ENCODE measurements around the gene SHOC1.
"Not testable (repeated sequence)": the region's sequence is repeated elsewhere in the genome, so short reads cannot be mapped to it uniquely, and the experiment has no call there.

Gene SHOC1

DNA sequence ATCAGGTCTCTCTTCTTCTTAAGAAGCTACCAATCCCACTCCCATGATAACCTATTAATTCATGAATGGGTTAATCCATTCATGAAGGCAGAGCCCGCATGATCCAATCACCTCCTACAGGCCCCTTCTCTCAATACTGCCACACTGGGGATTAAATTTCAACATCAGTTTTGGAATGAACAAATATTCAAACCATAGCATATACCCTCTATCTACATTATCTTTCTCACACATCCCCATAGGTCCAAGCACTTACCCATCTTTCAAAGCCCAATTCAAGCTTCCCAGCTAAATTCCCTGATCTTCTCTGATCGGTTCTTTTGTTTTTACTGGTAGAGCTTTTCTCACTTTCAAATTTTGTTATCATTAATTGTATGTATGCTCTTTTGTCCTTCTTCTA lies 10.5 kb upstream of the SHOC1 start:
- DNase-seq (ENCODE audit: low read depth), result no peak

- no peak for DNase-seq (ENCODE audit: low read depth)
Measured at GRCh38 chr9:111804636-111805035, 9.9 kb upstream of the SHOC1 start.

DNA sequence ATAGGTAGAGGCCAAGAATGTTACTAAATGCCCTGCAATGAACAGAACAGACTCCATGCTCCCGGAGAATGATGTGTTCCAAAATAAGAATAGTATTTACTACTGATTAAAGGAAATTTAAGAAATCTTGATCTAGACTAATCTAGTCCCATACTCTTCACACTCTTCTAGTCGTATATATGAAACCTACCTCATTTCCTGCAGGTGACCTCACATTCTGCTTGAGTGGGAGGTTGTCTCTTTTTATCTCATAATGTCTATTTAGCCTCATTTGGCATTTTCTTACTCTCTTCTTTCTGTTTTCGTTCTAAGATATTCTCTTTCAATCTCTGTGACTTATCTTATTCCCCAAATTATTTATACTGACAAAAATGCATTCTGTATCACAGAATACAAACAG lies 9.2 kb upstream of the SHOC1 start:
- DNase-seq (ENCODE audit: low read depth), result no peak

GRCh38 chr9:111799915-111800526 lies 5.3 kb upstream of the SHOC1 start:
- DNase-seq (ENCODE audit: low read depth), result no peak

GRCh38 chr9:111799506-111799905 lies 4.8 kb upstream of the SHOC1 start:
- no peak for DNase-seq (ENCODE audit: low read depth)

DNA sequence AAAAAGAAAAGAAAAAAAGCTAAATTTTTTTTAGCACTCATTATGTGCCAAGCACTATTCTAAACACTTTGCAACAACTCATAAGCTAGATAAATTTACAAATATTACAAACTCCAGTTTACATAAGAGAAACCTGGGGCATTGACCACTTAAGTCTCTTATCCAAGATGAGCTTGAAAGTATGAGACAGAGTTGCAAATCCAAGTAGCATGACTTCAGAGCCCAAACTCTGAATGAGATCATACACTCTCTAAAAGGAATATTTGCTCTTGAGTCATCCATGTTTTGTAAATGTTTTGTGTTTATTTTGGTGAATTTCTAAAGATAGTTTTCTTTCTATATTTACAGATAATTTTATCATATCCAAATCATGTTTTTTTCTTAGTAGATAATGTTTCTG lies 4.0 kb upstream of the SHOC1 start:
- DNase-seq (ENCODE audit: low read depth), result no peak

DNA sequence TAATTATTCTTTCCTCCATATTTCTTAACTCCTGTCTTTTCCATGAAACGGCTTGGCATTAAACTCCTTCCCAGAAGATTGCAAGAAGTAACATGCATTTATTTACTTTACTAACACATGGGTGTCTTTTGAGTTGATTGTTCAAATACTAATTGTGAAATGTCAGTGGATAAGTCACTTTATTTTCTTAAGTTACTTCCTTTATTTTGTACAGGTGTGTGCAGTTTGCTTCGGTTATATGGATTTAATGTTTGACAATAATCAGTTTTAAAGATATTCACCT lies 761 bp upstream of the SHOC1 start:
- no peak for DNase-seq (ENCODE audit: low read depth)

- DNase-seq (ENCODE audit: low read depth), result not testable (repeated sequence)
Measured at GRCh38 chr9:111791821-111792220, 2.9 kb downstream of the SHOC1 start.

- no peak for DNase-seq (ENCODE audit: low read depth)
Measured at GRCh38 chr9:111789881-111790280, 4.9 kb downstream of the SHOC1 start.

GRCh38 chr9:111783857-111784256 lies 10.9 kb downstream of the SHOC1 start:
- DNase-seq (ENCODE audit: low read depth), result no peak

DNA sequence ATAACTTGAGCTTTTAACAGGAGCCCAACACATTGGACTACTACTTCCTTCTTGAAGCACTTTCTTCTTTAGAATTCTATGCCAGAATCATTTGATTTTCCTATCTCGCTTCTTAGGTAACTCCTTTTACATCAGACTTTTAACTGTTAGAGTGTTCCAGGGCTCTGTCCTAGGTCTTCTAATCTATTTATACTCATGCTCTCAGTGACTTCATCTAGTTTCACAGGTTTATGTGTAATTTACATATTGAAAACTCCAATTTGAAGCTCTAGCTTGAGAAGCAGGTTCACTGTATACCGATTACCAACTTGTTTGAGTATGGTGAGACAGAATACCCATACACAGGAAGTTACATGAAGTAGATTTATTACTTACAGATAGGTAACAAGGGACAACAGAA lies 11.3 kb downstream of the SHOC1 start:
- no peak for DNase-seq (ENCODE audit: low read depth)

DNA sequence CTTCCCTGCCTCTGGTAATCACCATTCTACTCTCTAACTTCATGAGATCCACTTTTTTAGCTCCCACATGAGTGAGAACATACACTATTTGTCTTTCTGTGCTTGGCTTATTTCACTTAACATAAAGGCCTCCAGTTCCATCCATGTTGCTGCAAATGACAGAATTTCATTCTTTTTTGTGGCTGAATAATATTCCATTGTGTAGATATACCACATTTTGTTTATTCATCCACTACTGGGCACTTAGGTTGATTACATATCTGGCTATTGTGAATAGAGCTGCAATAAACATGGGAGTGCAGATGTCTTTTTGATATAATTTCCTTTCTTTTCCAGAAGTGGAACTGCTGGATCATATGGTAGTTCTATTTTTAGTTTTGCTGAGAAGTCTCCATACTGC lies 28.7 kb downstream of the SHOC1 start:
- DNase-seq (ENCODE audit: low read depth), result no peak

- DNase-seq (ENCODE audit: low read depth), result no peak
Measured at GRCh38 chr9:111762556-111762955, 32.2 kb downstream of the SHOC1 start.

GRCh38 chr9:111759762-111760639 lies 34.7 kb downstream of the SHOC1 start:
- DNase-seq (ENCODE audit: low read depth), result no peak

- DNase-seq (ENCODE audit: low read depth), result no peak
Measured at GRCh38 chr9:111754800-111755199, 39.9 kb downstream of the SHOC1 start.

GRCh38 chr9:111752455-111752854 lies 42.3 kb downstream of the SHOC1 start:
- no peak for DNase-seq (ENCODE audit: low read depth)

All from stimulated activated CD8-positive, alpha-beta memory T cell treated with anti-CD3 and anti-CD28 coated beads, Interleukin-12 subunit alpha, Interleukin-12 subunit beta, amount 100 ng/mL, for 4 hours (primary cell).